Activated CD8-positive, alpha-beta T cell treated with anti-CD3 and anti-CD28 coated beads, Interleukin-2, amount 10 ng/mL, durations not matched to agents 7 days and 5 days (primary cell): ENCODE data around the gene ZBTB9. TPM values are rescaled to one million over a fixed set of nuclear protein-coding genes. Genes with fewer than 3 reads are reported as not detected.
A peak's percentile ranks its signal among the peaks of the same experiment; 100 is the strongest.

ENCODE experiments used
- ATAC-seq: fragments of 150-1000 bp; cut with Tn5 transposase; one replicate; pipeline ENCODE4 v1.10.0; 2021; ENCODE audit warnings: moderate library complexity
- CTCF ChIA-PET: fragments of 350-600 bp; sonication (Branson Sonifier 250); formaldehyde crosslinking; loops from one replicate; lab custom pipeline; 2021; ENCODE audit warnings: antibody characterized with exemption; lab: Charles Lee
- POLR2A ChIA-PET: fragments of 350-600 bp; sonication (Branson Sonifier 250); formaldehyde crosslinking; loops from one replicate; lab custom pipeline; 2021; ENCODE audit warnings: antibody characterized with exemption; lab: Charles Lee
- DNase-seq: peaks from one replicate; pipeline ENCODE4 v3.0.0-alpha.2; 2020
- H3K27ac Mint-ChIP-seq: one replicate; pipeline ENCODE4 v1.8.0; 2021; ENCODE audit warnings: mild to moderate bottlenecking, mixed read lengths
- H3K27me3 Mint-ChIP-seq: one replicate; pipeline ENCODE4 v1.8.0; 2021; ENCODE audit warnings: low read depth, mixed read lengths
- H3K36me3 Mint-ChIP-seq: one replicate; pipeline ENCODE4 v1.8.0; 2021; ENCODE audit warnings: low read depth, mixed read lengths
- H3K4me1 Mint-ChIP-seq: one replicate; pipeline ENCODE4 v1.8.0; 2021; ENCODE audit warnings: low read depth, mixed read lengths
- H3K4me3 Mint-ChIP-seq: one replicate; pipeline ENCODE4 v1.8.0; 2021; ENCODE audit warnings: mild to moderate bottlenecking, mixed read lengths
- H3K9me3 Mint-ChIP-seq: one replicate; pipeline ENCODE4 v1.8.0; 2022; ENCODE audit warnings: mixed read lengths; ENCODE audit not compliant: insufficient read depth
- total RNA-seq, 2 experiments: library from RNA; stranded (reverse); gene quantifications; one replicate each; pipeline ENCODE4 v1.2.3, GENCODE V29; 2021

Gene ZBTB9
- total RNA-seq, 2 experiments from 2014 or later: 7.3 to 9.0 TPM

GRCh38 chr6:33413241-33414120, 40.9 kb upstream of the ZBTB9 start:
- Mint-ChIP-seq H3K9me3 (no peaks in the 10 kb centered on the region), H3K27me3 (no peaks in the 10 kb centered on the region), H3K4me3 (no peak overlapping the region), H3K4me1 (peaks cover 60% of the 10 kb centered on the region), H3K36me3 (peaks cover 47% of the 10 kb centered on the region), H3K27ac (peak overlapping the region; percentile 23)
- ChIA-PET CTCF (interaction anchor here (0.9 to 1.0 kb wide), 2 partner anchors 18 to 347 kb away, joined by 3 to 4 read pairs; no protein-coding TSS in a partner anchor), POLR2A (interaction anchor here (1.3 to 2.8 kb wide), 2 partner anchors 12 to 167 kb away, joined by 3 to 12 read pairs; partner anchors contain the start of gene BAK1)
- DNase-seq: no peak
- no peak for ATAC-seq

- DNase-seq (peak; percentile 45), ATAC-seq (no peak)
- Mint-ChIP-seq H3K9me3 (no peaks in the 10 kb centered on the region), H3K27me3 (no peaks in the 10 kb centered on the region), H3K4me1 (peaks cover 65% of the 10 kb centered on the region), H3K27ac (peak overlapping the region; percentile 23), H3K4me3 (no peak overlapping the region), H3K36me3 (peaks cover 39% of the 10 kb centered on the region)
- ChIA-PET CTCF (interaction anchor here (0.7 to 1.0 kb wide), 3 partner anchors 11 to 346 kb away, joined by 3 to 5 read pairs (median 4); no protein-coding TSS in a partner anchor), POLR2A (interaction anchor here (1.4 to 2.8 kb wide), 2 partner anchors 11 to 22 kb away, joined by 5 to 12 read pairs; no protein-coding TSS in a partner anchor)
Measured at GRCh38 chr6:33414592-33415271, 39.6 kb upstream of the ZBTB9 start.

- ATAC-seq: no peak
- peaks cover 65% of the 10 kb centered on the region for H3K4me1 Mint-ChIP-seq
- H3K4me3 Mint-ChIP-seq: peak overlapping the region; percentile 63
- H3K36me3 Mint-ChIP-seq: peaks cover 39% of the 10 kb centered on the region
- H3K9me3 Mint-ChIP-seq: no peaks in the 10 kb centered on the region
- H3K27me3 Mint-ChIP-seq: no peaks in the 10 kb centered on the region
- DNase-seq: no peak
- CTCF ChIA-PET: no interaction called here
- peak overlapping the region; percentile 77 for H3K27ac Mint-ChIP-seq
- POLR2A ChIA-PET: interaction anchor here (1.4 to 2.8 kb wide), 2 partner anchors 9 to 24 kb away, joined by 5 to 12 read pairs; no protein-coding TSS in a partner anchor
Measured at GRCh38 chr6:33415831-33416230, 38.5 kb upstream of the ZBTB9 start.

DNA sequence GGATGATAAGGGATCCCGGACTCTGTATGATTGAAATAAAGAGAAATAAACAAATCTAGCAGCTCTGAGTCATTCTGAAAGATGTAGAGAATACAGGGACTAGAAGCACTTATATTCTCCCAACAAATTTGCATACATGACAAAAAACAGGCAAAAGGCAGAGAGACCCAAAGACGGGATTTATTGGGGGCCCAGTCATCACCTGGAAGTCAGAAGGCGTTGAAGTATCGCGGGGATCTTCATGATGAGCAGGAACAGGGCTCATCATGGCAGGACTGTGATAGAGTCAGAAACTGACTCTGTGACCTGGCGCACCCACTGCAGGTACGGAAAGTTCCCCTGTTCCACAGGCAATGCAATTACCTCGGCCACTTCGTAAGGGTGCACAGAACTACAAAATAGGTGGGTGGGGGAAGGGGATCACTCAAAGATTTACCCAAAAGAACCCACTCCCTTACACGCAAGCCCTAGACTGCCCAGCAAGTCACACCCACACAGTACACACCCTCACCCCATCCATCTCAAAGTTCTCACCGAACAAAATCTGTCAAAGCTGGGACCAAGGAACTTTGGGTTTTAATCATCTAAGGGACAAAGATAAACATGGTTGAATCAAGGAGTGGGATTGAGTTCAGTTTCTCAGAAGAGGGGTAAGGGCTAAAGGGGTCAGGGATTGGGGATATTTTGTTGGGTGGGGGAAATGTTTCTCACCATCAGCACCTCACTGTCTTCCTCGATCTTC, 37.8 kb upstream of the ZBTB9 start:
- CTCF ChIA-PET: interaction anchor here (0.8 to 2.3 kb wide), 2 partner anchors 10 to 12 kb away, joined by 4 to 10 read pairs; no protein-coding TSS in a partner anchor
- Mint-ChIP-seq H3K4me3 (peak overlapping the region; percentile 96), H3K36me3 (peaks cover 39% of the 10 kb centered on the region), H3K27ac (peak overlapping the region; percentile 74), H3K9me3 (no peaks in the 10 kb centered on the region), H3K4me1 (peaks cover 66% of the 10 kb centered on the region), H3K27me3 (peaks cover 3% of the 10 kb centered on the region)
- ATAC-seq (no peak), DNase-seq (no peak)
- POLR2A ChIA-PET: interaction anchor here (0.8 to 2.8 kb wide), 6 partner anchors 9 to 145 kb away, joined by 3 to 12 read pairs (median 10); partner anchors contain the start of genes B3GALT4, RPS18 and VPS52

DNA sequence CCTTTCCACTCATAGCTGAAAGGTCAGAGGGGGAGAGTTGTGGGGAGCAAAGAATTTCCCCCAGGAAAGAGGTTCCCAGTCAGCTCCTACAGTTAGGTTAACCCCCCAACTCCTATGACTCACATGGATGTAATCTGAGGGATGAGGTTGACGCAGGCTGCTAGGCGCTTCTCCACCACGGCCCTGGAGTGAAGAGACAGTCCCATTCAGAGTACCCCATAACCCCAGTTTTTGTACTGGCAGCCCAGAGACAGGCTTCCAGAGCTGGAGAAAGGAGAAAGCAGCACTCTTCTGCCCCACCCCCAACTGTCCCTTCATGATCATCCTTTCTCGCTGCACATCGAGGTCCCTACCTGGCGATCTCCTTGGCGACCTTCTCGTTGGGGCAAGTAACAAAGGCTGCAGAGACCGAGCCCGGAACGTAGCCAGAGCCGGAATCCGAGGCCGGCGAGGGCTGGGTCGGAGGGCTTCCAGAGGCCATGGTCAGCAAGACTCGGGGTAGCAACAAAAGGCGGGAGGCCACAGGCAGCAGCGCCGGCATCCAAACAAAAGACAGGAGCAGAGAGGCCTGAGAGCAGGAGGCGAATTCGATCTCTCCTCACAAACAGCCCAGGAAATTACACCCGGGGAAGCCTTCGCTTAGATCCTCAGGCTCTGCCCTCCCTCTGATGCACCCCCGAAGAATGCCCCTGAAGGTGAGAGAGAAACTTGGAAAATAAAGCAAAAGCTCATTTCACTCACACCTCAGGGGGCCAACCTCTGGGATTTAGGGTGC, 37.1 kb upstream of the ZBTB9 start:
- Mint-ChIP-seq H3K9me3 (no peaks in the 10 kb centered on the region), H3K4me1 (peaks cover 63% of the 10 kb centered on the region), H3K4me3 (peak overlapping the region; percentile 96), H3K27ac (peak overlapping the region; percentile 98), H3K36me3 (peaks cover 37% of the 10 kb centered on the region), H3K27me3 (peaks cover 6% of the 10 kb centered on the region)
- DNase-seq (peak; percentile 37), ATAC-seq (no peak)
- POLR2A ChIA-PET: interaction anchor here (0.6 to 3.1 kb wide), 10 partner anchors 9 to 159 kb away, joined by 3 to 23 read pairs (median 10); partner anchors contain the start of genes B3GALT4, RPS18, VPS52 and ZBTB9
- CTCF ChIA-PET: interaction anchor here (0.7 to 2.3 kb wide), 7 partner anchors 9 to 219 kb away, joined by 3 to 10 read pairs (median 4); no protein-coding TSS in a partner anchor

- ChIA-PET CTCF (interaction anchor here (0.7 to 2.8 kb wide), 13 partner anchors 8 to 220 kb away, joined by 3 to 21 read pairs (median 5); partner anchors contain the start of gene ZBTB22), POLR2A (interaction anchor here (0.7 to 3.1 kb wide), 12 partner anchors 8 to 152 kb away, joined by 3 to 23 read pairs (median 8); partner anchors contain the start of genes B3GALT4, PFDN6, RPS18 and VPS52)
- no peaks in the 10 kb centered on the region for H3K9me3 Mint-ChIP-seq
- H3K4me3 Mint-ChIP-seq: peak within 1 kb of the TSS; percentile 96
- peaks cover 60% of the 10 kb centered on the region for H3K4me1 Mint-ChIP-seq
- peaks cover 29% of the 10 kb centered on the region for H3K36me3 Mint-ChIP-seq
- peak within 1 kb of the TSS; percentile 98 for H3K27ac Mint-ChIP-seq
- peaks cover 7% of the 10 kb centered on the region for H3K27me3 Mint-ChIP-seq
- DNase-seq: peak; percentile 100
- ATAC-seq: peak; percentile 92
Measured at GRCh38 chr6:33417903-33418689, 36.3 kb upstream of the ZBTB9 start, which contains the start of gene CUTA. TSS of gene CUTA (minus strand) at chr6:33418107. CDS start at chr6:33418000, 107 bp downstream.

- H3K4me3 Mint-ChIP-seq: peak overlapping the region; percentile 96
- H3K9me3 Mint-ChIP-seq: no peaks in the 10 kb centered on the region
- ChIA-PET POLR2A (interaction anchor here (0.7 to 3.1 kb wide), 11 partner anchors 8 to 159 kb away, joined by 3 to 23 read pairs (median 9); partner anchors contain the start of genes B3GALT4, PFDN6, RPS18 and VPS52), CTCF (interaction anchor here (0.9 to 2.8 kb wide), 14 partner anchors 7 to 429 kb away, joined by 3 to 21 read pairs (median 4); partner anchors contain the start of gene ZBTB22)
- ATAC-seq (no peak), DNase-seq (peak; percentile 58)
- H3K27me3 Mint-ChIP-seq: peaks cover 7% of the 10 kb centered on the region
- peak overlapping the region; percentile 98 for H3K27ac Mint-ChIP-seq
- peaks cover 26% of the 10 kb centered on the region for H3K36me3 Mint-ChIP-seq
- H3K4me1 Mint-ChIP-seq: peaks cover 60% of the 10 kb centered on the region
Measured at GRCh38 chr6:33418690-33419291, 35.6 kb upstream of the ZBTB9 start.

- H3K27me3 Mint-ChIP-seq: peaks cover 7% of the 10 kb centered on the region
- no peaks in the 10 kb centered on the region for H3K9me3 Mint-ChIP-seq
- peaks cover 18% of the 10 kb centered on the region for H3K36me3 Mint-ChIP-seq
- no peak for ATAC-seq
- H3K4me3 Mint-ChIP-seq: peak within 1 kb of the TSS; percentile 96
- H3K4me1 Mint-ChIP-seq: peaks cover 60% of the 10 kb centered on the region
- ChIA-PET POLR2A (interaction anchor here (0.6 to 3.1 kb wide), 11 partner anchors 10 to 158 kb away, joined by 3 to 23 read pairs (median 7); partner anchors contain the start of genes B3GALT4, PFDN6, RPS18 and VPS52), CTCF (interaction anchor here (0.7 to 2.8 kb wide), 7 partner anchors 10 to 430 kb away, joined by 3 to 21 read pairs (median 4); no protein-coding TSS in a partner anchor)
- H3K27ac Mint-ChIP-seq: peak within 1 kb of the TSS; percentile 98
- DNase-seq: peak; percentile 62
Measured at GRCh38 chr6:33419580-33420490, 34.5 kb upstream of the ZBTB9 start, which contains the start of gene SYNGAP1. TSS of gene SYNGAP1 (plus strand) at chr6:33420065. CDS start at chr6:33420265, 200 bp downstream.
